ENCODE measurements around the gene LENG8. TPM values are rescaled to one million over a fixed set of nuclear protein-coding genes. Genes with fewer than 3 reads are reported as not detected.

LENG8 gene
- polyA plus RNA-seq, 3 donors, result 3.6 to 341 (median 5.8) TPM

DNA sequence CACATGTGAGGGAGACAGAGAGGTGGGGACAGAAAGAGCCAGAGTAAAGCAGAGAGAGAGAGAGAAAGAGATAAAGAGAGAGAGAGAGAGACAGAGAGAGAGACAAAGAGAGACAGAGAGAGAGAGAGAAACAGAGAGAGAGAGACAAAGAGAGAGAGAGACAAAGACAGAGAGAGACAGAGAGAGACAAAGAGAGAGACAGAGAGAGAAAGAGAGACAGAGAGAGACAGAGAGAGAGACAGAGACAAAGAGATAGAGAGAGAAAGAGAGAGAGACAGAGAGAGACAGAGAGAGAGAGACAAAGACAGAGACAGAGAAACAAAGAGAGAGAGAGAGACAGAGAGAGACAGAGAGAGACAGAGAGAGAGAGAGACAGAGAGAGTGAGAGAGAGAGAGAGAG is 38.0 kb upstream of the LENG8 start:
- Histone ChIP-seq H3K4me3 (replicated peaks in 1 of 3; ENCODE audit: low read depth in 2 of 3, low read length in 3 of 3) (no peak overlapping the region), H3K4me2 (replicated peaks; ENCODE audit: extremely low read depth, low read length, poor library complexity, severe bottlenecking) (no peak overlapping the region), H3K27me3 (ENCODE audit: control insufficient read depth in 2 of 2, insufficient read depth in 2 of 2, low read length in 2 of 2) (peaks cover 22 to 23% of the 10 kb centered on the region in 2 donors), H3K4me1 (ENCODE audit: control insufficient read depth in 1 of 2, insufficient read depth in 2 of 2, low read length in 2 of 2) (no peaks in the 10 kb centered on the region), H4K20me1 (ENCODE audit: insufficient read depth, low read length) (no peaks in the 10 kb centered on the region), H3K9ac (ENCODE audit: insufficient read depth, low read length, poor library complexity, severe bottlenecking) (no peak overlapping the region), H3K79me2 (ENCODE audit: insufficient read depth, low read length) (no peaks in the 10 kb centered on the region), H3K9me3 (replicated peaks in 1 of 2; ENCODE audit: control insufficient read depth in 1 of 2, insufficient read depth in 1 of 2, low read length in 2 of 2) (peaks cover 5 to 17% of the 10 kb centered on the region in 2 donors), H2AFZ (ENCODE audit: insufficient read depth, low read depth, low read length, poor library complexity, severe bottlenecking) (no peak overlapping the region), H3K36me3 (replicated peaks in 1 of 2; ENCODE audit: control insufficient read depth in 1 of 2, insufficient read depth in 2 of 2, low read length in 2 of 2) (no peaks in the 10 kb centered on the region), H3K27ac (ENCODE audit: low read depth in 1 of 2, low read length in 2 of 2) (no peak overlapping the region)
- intact Hi-C loops (cut with micrococcal nuclease), result loop anchor here in 1 of 2 donors (10.0 kb wide), 1 partner anchor 124 kb away; no protein-coding TSS in a partner anchor
- Mint-ChIP-seq H3K36me3 (no peaks in the 10 kb centered on the region), H3K27me3 (ENCODE audit: low read depth in 3 of 3) (peaks cover 34 to 46% (median 45%) of the 10 kb centered on the region in 3 donors), H3K27ac (peak overlapping the region in 1 of 7 donors; percentile 58), H3K9me3 (peaks cover 14 to 32% (median 23%) of the 10 kb centered on the region in 7 donors), H3K4me1 (peaks cover 2% of the 10 kb centered on the region), H3K4me3 (peak overlapping the region in 1 of 2 donors; percentile 49)
- no peak for TF ChIP-seq CTCF (IDR thresholded peaks at IDR 0.05)
- no peak for DNase-seq

GRCh38 chr19:54412877-54413276 is 36.1 kb upstream of the LENG8 start:
- Histone ChIP-seq H3K4me2 (replicated peaks; ENCODE audit: extremely low read depth, low read length, poor library complexity, severe bottlenecking) (no peak overlapping the region), H3K27ac (ENCODE audit: low read depth in 1 of 2, low read length in 2 of 2) (no peak overlapping the region), H2AFZ (ENCODE audit: insufficient read depth, low read depth, low read length, poor library complexity, severe bottlenecking) (no peak overlapping the region), H3K9me3 (replicated peaks in 1 of 2; ENCODE audit: control insufficient read depth in 1 of 2, insufficient read depth in 1 of 2, low read length in 2 of 2) (peaks cover under 1 to 13% of the 10 kb centered on the region in 2 donors), H3K9ac (ENCODE audit: insufficient read depth, low read length, poor library complexity, severe bottlenecking) (no peak overlapping the region), H3K79me2 (ENCODE audit: insufficient read depth, low read length) (no peaks in the 10 kb centered on the region), H3K36me3 (replicated peaks in 1 of 2; ENCODE audit: control insufficient read depth in 1 of 2, insufficient read depth in 2 of 2, low read length in 2 of 2) (no peaks in the 10 kb centered on the region), H3K4me1 (ENCODE audit: control insufficient read depth in 1 of 2, insufficient read depth in 2 of 2, low read length in 2 of 2) (peaks cover 3 to 4% of the 10 kb centered on the region in 2 donors), H4K20me1 (ENCODE audit: insufficient read depth, low read length) (no peaks in the 10 kb centered on the region), H3K27me3 (ENCODE audit: control insufficient read depth in 2 of 2, insufficient read depth in 2 of 2, low read length in 2 of 2) (peaks cover 33 to 40% of the 10 kb centered on the region in 2 donors), H3K4me3 (replicated peaks in 1 of 3; ENCODE audit: low read depth in 2 of 3, low read length in 3 of 3) (no peak overlapping the region)
- Mint-ChIP-seq H3K36me3 (peaks cover 0 to 6% of the 10 kb centered on the region in 2 donors), H3K9me3 (peaks cover 13 to 27% (median 24%) of the 10 kb centered on the region in 7 donors), H3K4me3 (no peak overlapping the region), H3K4me1 (peaks cover 8% of the 10 kb centered on the region), H3K27ac (no peak overlapping the region), H3K27me3 (ENCODE audit: low read depth in 3 of 3) (peaks cover 50 to 63% (median 59%) of the 10 kb centered on the region in 3 donors)
- WGBS (ENCODE audit: insufficient coverage), result no CpG with 5 or more reads among the region's 4 CpGs
- intact Hi-C loops (cut with micrococcal nuclease), result loop anchor here in 1 of 2 donors (10.0 kb wide), 1 partner anchor 122 kb away; no protein-coding TSS in a partner anchor
- DNase-seq, result no peak
- no peak for TF ChIP-seq CTCF (IDR thresholded peaks at IDR 0.05)

Measured in CD14-positive monocyte (primary cell).